ENCODE data around the gene UGGT1. TPM values are rescaled to one million over a fixed set of nuclear protein-coding genes. Genes with fewer than 3 reads are reported as not detected.
"Not testable (repeated sequence)": the region's sequence is repeated elsewhere in the genome, so short reads cannot be mapped to it uniquely, and the experiment has no call there.

UGGT1 gene
- total RNA-seq, 1 donor from 2014 or later = 51.8 TPM

DNA sequence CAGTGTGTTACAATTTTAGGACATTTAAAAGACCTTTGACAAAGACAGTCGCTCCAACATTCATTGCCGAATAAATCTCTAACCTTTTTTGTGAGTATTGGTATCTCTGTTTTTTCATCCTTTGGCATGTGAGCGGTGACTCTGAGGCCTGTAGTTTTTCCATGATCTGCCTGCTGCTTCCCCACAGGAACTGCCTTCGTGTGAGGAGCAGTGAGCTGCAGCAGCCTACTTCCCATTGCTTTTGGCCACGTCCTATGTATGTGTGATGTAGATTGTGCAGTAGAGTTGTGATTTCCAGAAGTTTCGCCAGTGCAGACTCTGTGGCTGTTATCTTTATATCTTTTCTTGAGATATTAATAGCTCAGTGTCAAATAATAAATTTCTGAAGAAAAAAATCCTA is 79.8 kb downstream of the UGGT1 start:
- no peak for DNase-seq (ENCODE audit: low spot score in 2 of 2)
- no peak for FAIRE-seq

GRCh38 chr2:128172191-128172590 is 81.2 kb downstream of the UGGT1 start:
- FAIRE-seq = no peak
- no peak for DNase-seq (ENCODE audit: low spot score in 2 of 2)

- FAIRE-seq; DNase-seq (ENCODE audit: low spot score in 2 of 2): not testable (repeated sequence)
Measured at GRCh38 chr2:128174067-128174466, 83.1 kb downstream of the UGGT1 start.

GRCh38 chr2:128177315-128177714 is 86.3 kb downstream of the UGGT1 start:
- no peak for DNase-seq (ENCODE audit: low spot score in 2 of 2)

GRCh38 chr2:128178149-128178649 is 87.2 kb downstream of the UGGT1 start:
- no peak for DNase-seq (ENCODE audit: low spot score in 2 of 2)
- no peak for FAIRE-seq

More at GRCh38 chr2:128177315-128177714, 86.3 kb downstream of the UGGT1 start:
- no peak for FAIRE-seq

GRCh38 chr2:128178650-128179460 is 87.9 kb downstream of the UGGT1 start:
- no peak for FAIRE-seq
- peak in 1 of 2 donors; percentile 33 for DNase-seq (ENCODE audit: low spot score in 2 of 2)

- no peak for DNase-seq (ENCODE audit: low spot score in 2 of 2)
- no peak for FAIRE-seq
Measured at GRCh38 chr2:128179461-128179755, 88.4 kb downstream of the UGGT1 start.

DNA sequence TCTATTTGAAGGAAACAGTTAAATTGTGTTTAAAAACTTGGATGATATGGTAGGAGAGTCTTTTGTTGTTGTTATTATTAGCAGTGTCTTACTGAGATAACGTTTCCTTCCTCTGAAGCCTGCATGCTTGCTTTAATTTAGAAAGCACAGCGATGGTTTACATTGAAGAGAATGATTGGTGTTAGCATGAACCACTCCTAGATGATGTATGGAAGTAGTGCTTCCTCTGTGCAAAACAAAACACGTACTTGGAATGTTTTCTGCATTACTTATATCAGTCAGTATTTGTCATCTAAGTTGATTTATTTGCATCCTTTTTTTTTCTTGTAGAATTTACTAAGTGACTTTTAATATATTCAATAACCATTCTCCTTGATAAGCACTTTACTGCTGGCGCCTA is 89.0 kb downstream of the UGGT1 start:
- no peak for DNase-seq (ENCODE audit: low spot score in 2 of 2)
- FAIRE-seq = no peak

DNA sequence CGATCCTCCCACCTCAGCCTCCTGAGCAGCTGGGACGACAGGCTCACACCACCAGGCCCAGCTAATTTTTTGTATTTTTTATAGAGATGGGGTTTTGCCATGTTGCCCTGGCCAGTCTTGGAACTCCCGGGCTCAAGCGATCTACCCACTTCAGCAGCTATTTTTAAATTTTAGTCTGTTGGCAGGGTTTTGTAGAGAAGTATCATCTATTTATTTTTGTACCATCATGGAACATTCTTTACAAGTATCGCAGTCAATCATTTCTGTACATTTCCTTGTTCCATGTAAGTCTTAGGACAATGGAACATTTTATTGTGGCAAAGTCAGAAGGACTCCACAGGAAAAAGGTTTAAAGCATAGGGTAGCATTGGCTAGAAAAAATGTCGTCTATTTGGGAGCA is 94.6 kb downstream of the UGGT1 start:
- DNase-seq (ENCODE audit: low spot score in 2 of 2) (no peak), FAIRE-seq (no peak)

- FAIRE-seq (peak; percentile 15), DNase-seq (ENCODE audit: low spot score in 2 of 2) (no peak)
Measured at GRCh38 chr2:128187032-128187654, 96.1 kb downstream of the UGGT1 start.

GRCh38 chr2:128195435-128195984 is 104.5 kb downstream of the UGGT1 start:
- FAIRE-seq = no peak
- DNase-seq (ENCODE audit: low spot score in 2 of 2) = no peak

- DNase-seq (ENCODE audit: low spot score in 2 of 2) = no peak
- FAIRE-seq = no peak
Measured at GRCh38 chr2:128196026-128196425, 105.0 kb downstream of the UGGT1 start.

GRCh38 chr2:128196471-128196931 is 105.5 kb downstream of the UGGT1 start:
- FAIRE-seq (no peak), DNase-seq (ENCODE audit: low spot score in 2 of 2) (peak in 1 of 2 donors; percentile 20)

- FAIRE-seq (no peak), DNase-seq (ENCODE audit: low spot score in 2 of 2) (no peak)
Measured at GRCh38 chr2:128197059-128197458, 106.1 kb downstream of the UGGT1 start.

GRCh38 chr2:128198656-128199055 is 107.7 kb downstream of the UGGT1 start:
- DNase-seq (ENCODE audit: low spot score in 2 of 2) = no peak
- no peak for FAIRE-seq

- no peak for FAIRE-seq
- no peak for DNase-seq (ENCODE audit: low spot score in 2 of 2)
Measured at GRCh38 chr2:128199141-128199540, 108.1 kb downstream of the UGGT1 start.

DNA sequence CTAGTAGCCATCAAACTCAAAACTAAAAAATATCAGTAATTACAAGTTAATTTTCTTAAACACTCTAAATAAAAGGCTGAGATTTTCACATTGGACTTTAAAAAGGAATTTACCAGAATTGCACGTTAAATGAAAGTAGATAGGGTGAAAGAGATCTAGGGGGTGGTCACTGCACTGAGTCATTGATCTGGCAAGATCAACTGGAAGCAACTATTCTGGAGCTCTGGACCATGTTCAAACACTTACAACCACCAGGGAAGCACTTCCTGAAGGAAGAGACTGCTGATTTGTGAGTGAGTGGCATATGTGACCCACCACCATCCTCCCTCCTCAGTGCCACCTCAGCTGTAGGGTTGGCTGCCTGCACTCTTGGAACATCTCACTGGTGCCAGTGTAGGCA is 111.8 kb downstream of the UGGT1 start:
- FAIRE-seq (no peak), DNase-seq (ENCODE audit: low spot score in 2 of 2) (no peak)

DNA sequence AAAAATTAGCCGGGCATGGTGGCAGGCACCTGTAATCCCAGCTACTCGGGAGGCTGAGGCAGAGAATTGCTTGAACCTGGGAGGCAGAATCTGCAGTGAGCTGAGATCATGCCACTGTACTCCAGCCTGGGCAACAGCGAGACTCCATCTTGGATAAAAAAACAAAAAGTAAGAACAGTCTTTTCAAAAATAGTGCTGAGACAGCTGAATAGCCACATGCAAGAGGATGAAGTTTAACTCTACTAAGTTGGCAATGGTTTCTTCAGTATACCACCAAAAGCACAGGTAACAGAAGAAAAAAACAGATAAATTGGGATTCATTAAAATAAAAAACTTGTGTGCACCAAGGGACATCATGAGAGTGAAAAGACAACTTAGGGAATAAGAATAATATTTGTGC is 115.2 kb downstream of the UGGT1 start:
- DNase-seq (ENCODE audit: low spot score in 2 of 2) (no peak), FAIRE-seq (no peak)

DNA sequence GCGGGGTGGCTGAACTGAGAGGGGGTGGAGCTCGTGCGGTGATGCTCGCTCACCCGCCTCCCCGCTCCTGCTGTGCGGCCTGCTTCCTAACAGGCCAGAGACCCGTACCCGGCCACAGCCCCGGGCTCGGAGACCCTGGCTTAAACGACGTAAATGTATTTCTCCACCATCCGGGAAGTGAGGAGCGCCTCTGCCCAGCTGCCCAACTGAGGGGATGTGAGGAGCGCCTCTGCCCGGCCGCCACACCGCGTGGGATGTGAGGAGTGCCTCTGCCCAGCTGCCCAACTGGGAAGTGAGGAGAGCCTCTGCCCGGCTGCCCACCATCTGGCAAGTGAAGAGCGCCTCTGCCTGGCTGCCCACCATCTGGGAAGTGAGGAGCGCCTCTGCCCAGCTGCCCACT is 117.0 kb downstream of the UGGT1 start:
- DNase-seq (ENCODE audit: low spot score in 2 of 2) = no peak
- no peak for FAIRE-seq

GRCh38 chr2:128208631-128209324 is 117.8 kb downstream of the UGGT1 start:
- DNase-seq (ENCODE audit: low spot score in 2 of 2); FAIRE-seq: not testable (repeated sequence)

GRCh38 chr2:128214251-128214650 is 123.3 kb downstream of the UGGT1 start:
- DNase-seq (ENCODE audit: low spot score in 2 of 2) (no peak), FAIRE-seq (no peak)
